ENCODE results near the gene ADCK1. TPM values are rescaled to one million over a fixed set of nuclear protein-coding genes. Genes with fewer than 3 reads are reported as not detected.

Gene ADCK1, protein sequence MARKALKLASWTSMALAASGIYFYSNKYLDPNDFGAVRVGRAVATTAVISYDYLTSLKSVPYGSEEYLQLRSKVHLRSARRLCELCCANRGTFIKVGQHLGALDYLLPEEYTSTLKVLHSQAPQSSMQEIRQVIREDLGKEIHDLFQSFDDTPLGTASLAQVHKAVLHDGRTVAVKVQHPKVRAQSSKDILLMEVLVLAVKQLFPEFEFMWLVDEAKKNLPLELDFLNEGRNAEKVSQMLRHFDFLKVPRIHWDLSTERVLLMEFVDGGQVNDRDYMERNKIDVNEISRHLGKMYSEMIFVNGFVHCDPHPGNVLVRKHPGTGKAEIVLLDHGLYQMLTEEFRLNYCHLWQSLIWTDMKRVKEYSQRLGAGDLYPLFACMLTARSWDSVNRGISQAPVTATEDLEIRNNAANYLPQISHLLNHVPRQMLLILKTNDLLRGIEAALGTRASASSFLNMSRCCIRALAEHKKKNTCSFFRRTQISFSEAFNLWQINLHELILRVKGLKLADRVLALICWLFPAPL
- total RNA-seq: 8.5 TPM

GRCh38 chr14:77799863-77800730 is at the start of gene ADCK1:
ADCK1 (plus strand) TSS chr14:77800109; CDS start chr14:77818979, 18,870 bp downstream.

GRCh38 chr14:77760381-77761204 is 39.3 kb upstream of the ADCK1 start, which contains the start of gene SNW1:
SNW1 (minus strand) TSS chr14:77761156; CDS start chr14:77761127, 29 bp downstream.

Small RNA genes lying within 50 kb of the gene (small RNA-seq; reads per million reads assigned to genes)
- not detected for gene RF00019

Other genes with a start within 250 kb of the ADCK1 start
- 49.1 TPM for gene SPTLC2, start 183.5 kb upstream of the ADCK1 start, total RNA-seq
- 10.6 TPM for gene ALKBH1, start 92.1 kb upstream of the ADCK1 start, total RNA-seq
- gene SLIRP, start 92.0 kb upstream of the ADCK1 start, total RNA-seq: 96.7 TPM
- gene SNW1, start 39.0 kb upstream of the ADCK1 start, total RNA-seq: 47.1 TPM